Right lobe of liver (tissue), 6 donors: ENCODE data around the gene OSBP. TPM values are rescaled to one million over a fixed set of nuclear protein-coding genes. Genes with fewer than 3 reads are reported as not detected.

Experiments used
- ATAC-seq, 4 donors: fragments of 200-7000 bp; cut with Tn5 transposase; one replicate each; pipeline ENCODE4 v1.9.1; 2020; ENCODE audit warnings: mild to moderate bottlenecking in 4 of 4, moderate library complexity in 4 of 4
- DNase-seq, 3 donors: peaks; one replicate each; pipeline ENCODE4 v3.0.0-alpha.2; 2020
- H3K27ac ChIP-seq, 3 donors: fragments of 200-600 bp; one replicate each; pipeline ENCODE4 v1.8.0; 2022
- H3K27me3 ChIP-seq, 2 donors: fragments of 200-600 bp; one replicate each; pipeline ENCODE4 v1.8.0; 2022
- H3K36me3 ChIP-seq, 4 donors: fragments of 200-600 bp; sonication (generic) in 1 of 4; one replicate each; pipeline versions ENCODE4 v1.5.1 to v1.8.0; 2017 to 2022; ENCODE audit warnings: control low read depth in 1 of 4
- H3K4me1 ChIP-seq, 4 donors: fragments of 200-600 bp; sonication (generic) in 1 of 4; one replicate each; pipeline versions ENCODE4 v1.5.1 to v1.8.0; 2017 to 2022; ENCODE audit warnings: control low read depth in 1 of 4
- H3K4me3 ChIP-seq, 3 donors: fragments of 200-600 bp; one replicate each; pipeline ENCODE4 v1.8.0; 2022
- H3K9me3 ChIP-seq, 4 donors: fragments of 200-600 bp; sonication (generic) in 1 of 4; one replicate each; pipeline versions ENCODE4 v1.5.1 to v1.8.0; 2017 to 2022; ENCODE audit warnings: control low read depth in 1 of 4
- POLR2A ChIP-seq: fragments of 450-650 bp; IDR thresholded peaks from one replicate; pipeline ENCODE4 v1.6.1; 2017; ENCODE audit warnings: antibody characterized with exemption, mild to moderate bottlenecking
- WGBS: methylation state at CpG from one replicate; pipeline ENCODE4 v1.1.6; 2018; ENCODE audit warnings: low coverage, low lambda C conversion rate; ENCODE audit not compliant: insufficient coverage; ENCODE audit errors: missing lambda C conversion rate; 5-methylcytosine and 5-hydroxymethylcytosine counted together
- intact Hi-C, 2 donors: fragments of 100-400 bp; cut with DNase I; formaldehyde crosslinking; loops; one replicate each; pipeline versions ENCODE4 v1.11.2 to v1.14.1; 2022
- total RNA-seq, 6 experiments: library from RNA; depleted of rRNA in 2 of 6; stranded (reverse); fragments of >200 nt in 2 of 6; fragmentation: NEBNext Ultra II Directional in 3 of 6; extraction: Animal tissue kit (Norgen Biotek cat#: 25700) in 3 of 6; gene quantifications; one replicate each; pipeline versions ENCODE4 v1.1.0 to v1.2.4, GENCODE V29; 2016 to 2023
- TF ChIP-seq, protein P1 (sequence below), 4 donors: fragments of 200-600 bp in 3 of 4; fragments of 450-650 bp in 1 of 4; IDR thresholded peaks; one replicate each; pipeline versions ENCODE4 v1.5.1 to v1.8.0; 2016 to 2022; ENCODE audit warnings: antibody characterized with exemption in 4 of 4, mild to moderate bottlenecking in 2 of 4
- donor health status: DM: no; HTN: yes; CAD: no.
- donor health status: DM: no; HTN: no; CAD: no.
- donor health status: DM: no; HTN: no; CAD: no.
- donor health status: DM: no; HTN: yes; CAD: no.
- donor health status: DM: no; HTN: yes; CAD: no.

The OSBP gene
- total RNA-seq, 6 experiments from 2014 or later = 44.9 to 65.4 (median 52.4) TPM

DNA sequence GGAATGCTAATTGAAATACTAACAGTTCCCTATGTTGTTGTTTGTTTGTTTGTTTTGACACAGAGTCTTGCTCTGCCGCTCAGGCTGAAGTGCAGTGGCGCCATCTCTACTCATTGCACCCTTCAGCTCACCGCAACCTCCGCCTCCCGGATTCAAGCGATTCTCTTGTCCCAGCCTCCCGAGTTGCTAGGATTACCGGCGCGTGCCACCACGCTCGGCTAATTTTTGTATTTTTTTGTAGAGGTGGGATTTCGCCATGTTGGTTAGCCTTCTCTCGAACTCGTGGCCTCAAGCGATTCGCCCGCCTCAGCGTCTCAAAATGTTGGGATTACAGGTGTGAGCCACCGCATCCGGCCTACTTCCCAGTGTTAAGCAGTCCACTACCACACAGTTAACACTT lies 62.3 kb downstream of the OSBP start:
- no peaks in the 10 kb centered on the region for H3K9me3 ChIP-seq
- intact Hi-C loops = no loop called here
- no peak for DNase-seq
- H3K27ac ChIP-seq = no peak overlapping the region
- H3K36me3 ChIP-seq = no peaks in the 10 kb centered on the region
- WGBS = 97% methylated on average over 15 of the region's 21 CpGs
- peaks cover 0 to 8% (median 0%) of the 10 kb centered on the region in 4 donors for H3K4me1 ChIP-seq
- ATAC-seq = no peak
- TF ChIP-seq POLR2A = no peak
- TF ChIP-seq, protein P1, sequence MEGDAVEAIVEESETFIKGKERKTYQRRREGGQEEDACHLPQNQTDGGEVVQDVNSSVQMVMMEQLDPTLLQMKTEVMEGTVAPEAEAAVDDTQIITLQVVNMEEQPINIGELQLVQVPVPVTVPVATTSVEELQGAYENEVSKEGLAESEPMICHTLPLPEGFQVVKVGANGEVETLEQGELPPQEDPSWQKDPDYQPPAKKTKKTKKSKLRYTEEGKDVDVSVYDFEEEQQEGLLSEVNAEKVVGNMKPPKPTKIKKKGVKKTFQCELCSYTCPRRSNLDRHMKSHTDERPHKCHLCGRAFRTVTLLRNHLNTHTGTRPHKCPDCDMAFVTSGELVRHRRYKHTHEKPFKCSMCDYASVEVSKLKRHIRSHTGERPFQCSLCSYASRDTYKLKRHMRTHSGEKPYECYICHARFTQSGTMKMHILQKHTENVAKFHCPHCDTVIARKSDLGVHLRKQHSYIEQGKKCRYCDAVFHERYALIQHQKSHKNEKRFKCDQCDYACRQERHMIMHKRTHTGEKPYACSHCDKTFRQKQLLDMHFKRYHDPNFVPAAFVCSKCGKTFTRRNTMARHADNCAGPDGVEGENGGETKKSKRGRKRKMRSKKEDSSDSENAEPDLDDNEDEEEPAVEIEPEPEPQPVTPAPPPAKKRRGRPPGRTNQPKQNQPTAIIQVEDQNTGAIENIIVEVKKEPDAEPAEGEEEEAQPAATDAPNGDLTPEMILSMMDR (IDR thresholded peaks at IDR 0.05) = no peak
- H3K4me3 ChIP-seq = no peak overlapping the region
- H3K27me3 ChIP-seq = no peaks in the 10 kb centered on the region

DNA sequence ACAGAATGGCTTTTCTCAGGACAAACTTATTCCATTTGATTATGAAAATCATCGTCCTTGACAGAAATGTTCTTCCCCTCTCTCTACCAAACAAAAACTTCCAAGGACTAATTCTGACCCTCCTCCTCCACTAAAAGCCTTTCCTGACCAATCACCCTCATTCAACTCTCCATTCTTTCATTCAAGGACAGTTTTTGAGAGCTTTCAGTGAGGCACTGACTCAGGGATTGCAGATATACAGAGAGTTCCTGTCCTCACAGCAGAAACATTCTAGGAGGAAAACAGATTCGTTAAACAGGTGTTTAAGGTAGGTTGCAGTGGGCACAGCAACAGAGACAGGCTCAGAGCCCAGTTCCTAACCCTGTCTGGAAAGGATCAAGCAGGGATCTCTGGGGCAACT lies 62.7 kb downstream of the OSBP start:
- peaks cover 0 to 8% (median 0%) of the 10 kb centered on the region in 4 donors for H3K4me1 ChIP-seq
- intact Hi-C loops = no loop called here
- no peaks in the 10 kb centered on the region for H3K27me3 ChIP-seq
- WGBS = 51% methylated on average over 2 of the region's 2 CpGs
- DNase-seq (no peak), ATAC-seq (no peak)
- no peaks in the 10 kb centered on the region for H3K9me3 ChIP-seq
- no peak overlapping the region for H3K4me3 ChIP-seq
- no peak overlapping the region for H3K27ac ChIP-seq
- H3K36me3 ChIP-seq = no peaks in the 10 kb centered on the region
- TF ChIP-seq POLR2A = no peak
- TF ChIP-seq, protein P1 (IDR thresholded peaks at IDR 0.05) = no peak

DNA sequence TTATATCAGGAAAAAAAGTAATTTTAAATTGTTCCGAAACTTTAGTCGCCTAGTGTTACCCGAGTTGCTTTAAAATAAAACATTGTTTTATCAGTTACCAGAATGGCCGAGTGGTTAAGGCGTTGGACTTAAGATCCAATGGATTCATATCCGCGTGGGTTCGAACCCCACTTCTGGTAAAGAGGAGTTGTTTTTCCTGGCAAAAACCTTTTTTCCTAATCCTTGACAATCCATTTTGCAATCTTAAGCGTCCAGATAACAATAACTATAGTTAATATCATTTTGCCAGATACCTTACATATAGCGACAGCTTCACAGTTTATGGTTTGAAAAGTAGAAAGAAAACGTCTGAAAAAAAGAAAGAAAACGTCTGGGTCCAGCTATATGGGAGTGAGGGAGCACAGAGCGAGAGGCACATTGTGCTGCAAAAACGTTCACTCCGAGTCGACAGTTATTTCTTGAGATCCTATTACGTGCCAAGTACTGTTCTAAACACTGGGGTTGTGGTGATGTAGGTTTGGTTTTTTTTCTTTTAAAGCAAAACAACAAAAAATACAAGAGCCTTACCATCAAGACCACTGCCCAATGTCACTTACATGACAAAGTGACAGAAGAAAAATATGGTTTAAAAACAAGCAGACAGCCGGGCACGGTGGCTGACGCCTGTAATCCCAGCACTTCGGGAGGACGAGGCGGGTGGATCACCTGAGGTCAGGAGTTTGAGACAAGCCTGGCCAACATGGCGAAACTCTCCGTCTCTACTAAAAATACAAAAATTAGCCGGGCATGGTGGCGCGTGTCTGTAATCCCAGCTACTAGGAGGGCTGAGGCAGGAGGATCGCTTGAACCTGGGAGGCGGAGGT lies 63.7 kb downstream of the OSBP start:
- Histone ChIP-seq H3K4me1 (peaks cover 0 to 8% (median 0%) of the 10 kb centered on the region in 4 donors), H3K27ac (peak overlapping the region; percentile 4 to 65 (median 30)), H3K4me3 (peak overlapping the region; percentile 26 to 52 (median 51)), H3K9me3 (no peaks in the 10 kb centered on the region), H3K27me3 (no peaks in the 10 kb centered on the region), H3K36me3 (no peaks in the 10 kb centered on the region)
- WGBS = 16% methylated on average over 25 of the region's 30 CpGs
- DNase-seq = no peak
- intact Hi-C loops = no loop called here
- peak in 2 of 4 donors; percentile 22 to 33 for ATAC-seq
- TF ChIP-seq, protein P1 (IDR thresholded peaks at IDR 0.05) = no peak
- TF ChIP-seq POLR2A = no peak

DNA sequence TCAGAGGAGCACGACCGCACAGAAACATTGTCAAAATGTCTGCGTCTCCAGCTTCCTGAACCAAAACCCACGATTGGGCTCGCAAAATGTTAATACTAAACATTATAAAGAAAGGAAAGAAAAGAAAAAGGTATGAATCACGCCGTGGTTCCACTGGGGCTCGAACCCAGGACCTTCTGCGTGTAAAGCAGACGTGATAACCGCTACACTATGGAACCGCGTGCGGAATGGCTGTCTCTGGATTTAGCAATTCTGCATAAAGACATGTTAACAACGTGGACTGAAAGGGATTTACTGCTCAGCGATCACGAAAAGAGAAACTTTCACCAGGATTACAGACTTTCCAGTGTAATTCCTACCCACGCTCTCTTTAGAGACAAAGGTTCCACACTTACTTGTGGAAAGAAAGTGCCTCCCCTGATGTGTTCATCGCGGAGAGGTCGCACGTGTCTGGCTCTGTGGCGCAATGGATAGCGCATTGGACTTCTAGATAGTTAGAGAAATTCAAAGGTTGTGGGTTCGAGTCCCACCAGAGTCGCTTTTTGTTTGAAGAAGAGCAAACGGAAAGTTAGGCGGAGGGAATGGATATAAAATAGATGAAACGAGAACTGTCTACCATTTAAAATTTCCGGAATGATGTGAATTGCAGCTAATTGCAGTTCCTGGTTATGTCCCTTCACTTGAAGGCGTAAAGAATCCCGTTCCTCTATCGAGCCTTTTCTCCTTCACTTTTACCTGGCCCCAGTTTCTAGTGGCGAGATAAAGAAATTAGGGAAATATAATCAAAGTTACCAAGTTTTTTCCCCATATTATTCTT lies 64.5 kb downstream of the OSBP start:
- Histone ChIP-seq H3K27ac (peak overlapping the region; percentile 4 to 65 (median 30)), H3K9me3 (no peaks in the 10 kb centered on the region), H3K27me3 (no peaks in the 10 kb centered on the region), H3K4me1 (peaks cover 0 to 5% (median 0%) of the 10 kb centered on the region in 4 donors), H3K36me3 (no peaks in the 10 kb centered on the region), H3K4me3 (peak overlapping the region; percentile 26 to 52 (median 51))
- TF ChIP-seq, protein P1 (IDR thresholded peaks at IDR 0.05) = no peak
- no peak for TF ChIP-seq POLR2A
- intact Hi-C loops = no loop called here
- DNase-seq = peak; percentile 64 to 75 (median 70)
- 1% methylated on average over 34 of the region's 34 CpGs for WGBS
- ATAC-seq = peak; percentile 75 to 78 (median 76)
